Measurements from ENCODE around the gene ALPL.

The ALPL gene

DNA sequence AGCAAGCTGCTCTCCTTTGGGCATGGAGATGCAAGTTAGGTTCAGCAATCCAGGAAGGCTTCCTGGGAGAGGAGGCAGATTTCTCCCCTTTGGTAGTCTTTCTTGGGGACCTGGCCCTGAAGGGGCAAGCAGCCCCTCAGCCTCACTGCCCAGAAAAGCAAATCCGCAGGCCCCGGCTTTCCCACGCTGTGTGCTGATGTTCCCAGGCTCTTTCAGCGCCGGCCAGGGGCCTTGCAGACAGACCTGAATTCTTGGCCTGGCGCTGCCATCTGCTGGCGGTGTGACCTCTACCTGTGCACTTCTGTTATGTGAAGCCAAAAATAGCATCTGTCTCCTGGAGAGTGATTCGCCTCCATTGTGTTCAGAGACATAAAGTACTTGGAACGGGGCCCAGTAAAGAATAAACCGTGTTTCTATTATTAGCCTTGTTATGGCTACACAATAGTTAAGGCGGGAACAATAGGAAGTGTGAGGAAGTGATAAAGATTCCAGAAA, 64.8 kb downstream of the ALPL start:
- peak overlapping the region; percentile 50 for H3K27ac ChIP-seq (ENCODE audit: low read depth, low read length)

DNA sequence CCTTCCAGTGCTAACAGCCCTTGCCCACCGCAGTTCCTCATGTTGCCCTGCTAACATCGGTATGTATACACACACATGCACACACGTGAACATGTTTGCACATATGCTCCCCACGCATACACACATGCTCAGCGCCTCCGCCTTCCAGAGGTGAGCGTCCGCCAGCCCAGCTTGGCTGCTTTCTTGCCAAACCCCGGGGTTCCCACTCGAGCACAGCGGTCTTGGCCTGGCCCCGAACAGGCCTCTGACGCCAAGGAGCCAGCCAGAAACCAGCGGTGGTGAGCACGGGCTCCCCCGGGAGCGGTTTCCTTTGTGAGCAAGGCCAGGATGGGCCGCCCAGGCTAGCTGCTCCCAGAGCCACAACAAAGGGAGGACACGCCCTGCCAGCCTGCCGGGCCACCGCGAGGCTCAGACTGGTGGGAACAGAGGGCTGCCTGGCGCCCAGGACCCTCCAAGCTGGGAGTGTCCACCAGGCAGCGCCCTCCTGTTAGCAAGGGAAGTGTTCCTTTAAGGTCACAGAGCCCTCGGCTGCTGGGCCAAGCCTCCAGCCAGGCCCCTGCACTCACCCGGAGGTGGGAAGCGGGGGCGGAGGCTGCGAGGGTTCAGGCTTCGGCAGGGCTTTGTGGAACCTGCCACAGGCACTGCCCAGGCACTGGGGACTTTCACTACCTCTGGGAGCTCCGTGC, 65.4 kb downstream of the ALPL start:
- Histone ChIP-seq H3K4me3 (ENCODE audit: low read depth in 1 of 5, low read length in 5 of 5) (peak overlapping the region in 3 of 5 donors; percentile 8 to 22 (median 9)), H3K36me3 (ENCODE audit: control insufficient read depth in 5 of 5, insufficient read depth in 5 of 5, low read length in 5 of 5) (no peaks in the 10 kb centered on the region), H3K9ac (ENCODE audit: low read length in 5 of 5) (peak overlapping the region in 2 of 5 donors; percentile 7 to 48), H3K27me3 (ENCODE audit: control insufficient read depth in 5 of 5, insufficient read depth in 4 of 5, low read length in 5 of 5) (peaks cover 0 to 3% (median 0%) of the 10 kb centered on the region in 5 donors), H3K27ac (ENCODE audit: low read depth, low read length) (peak overlapping the region; percentile 50), H3K9me3 (ENCODE audit: control insufficient read depth in 5 of 5, low read length in 5 of 5) (peaks cover 0 to 10% (median 8%) of the 10 kb centered on the region in 5 donors), H3K4me1 (ENCODE audit: control insufficient read depth in 5 of 5, insufficient read depth in 5 of 5, low read length in 5 of 5) (peaks cover 0 to 23% (median 21%) of the 10 kb centered on the region in 5 donors)

More for the DNA sequence above, 64.8 kb downstream of the ALPL start:
- H3K36me3 ChIP-seq (ENCODE audit: control insufficient read depth in 5 of 5, insufficient read depth in 5 of 5, low read length in 5 of 5) = no peaks in the 10 kb centered on the region
- H3K9ac ChIP-seq (ENCODE audit: low read length in 5 of 5) = peak overlapping the region in 1 of 5 donors; percentile 48
- peak overlapping the region in 1 of 5 donors; percentile 9 for H3K4me3 ChIP-seq (ENCODE audit: low read depth in 1 of 5, low read length in 5 of 5)
- peaks cover 0 to 26% (median 21%) of the 10 kb centered on the region in 5 donors for H3K4me1 ChIP-seq (ENCODE audit: control insufficient read depth in 5 of 5, insufficient read depth in 5 of 5, low read length in 5 of 5)
- peaks cover 0 to 3% (median 0%) of the 10 kb centered on the region in 5 donors for H3K27me3 ChIP-seq (ENCODE audit: control insufficient read depth in 5 of 5, insufficient read depth in 4 of 5, low read length in 5 of 5)
- peaks cover 0 to 10% (median 8%) of the 10 kb centered on the region in 5 donors for H3K9me3 ChIP-seq (ENCODE audit: control insufficient read depth in 5 of 5, low read length in 5 of 5)

DNA sequence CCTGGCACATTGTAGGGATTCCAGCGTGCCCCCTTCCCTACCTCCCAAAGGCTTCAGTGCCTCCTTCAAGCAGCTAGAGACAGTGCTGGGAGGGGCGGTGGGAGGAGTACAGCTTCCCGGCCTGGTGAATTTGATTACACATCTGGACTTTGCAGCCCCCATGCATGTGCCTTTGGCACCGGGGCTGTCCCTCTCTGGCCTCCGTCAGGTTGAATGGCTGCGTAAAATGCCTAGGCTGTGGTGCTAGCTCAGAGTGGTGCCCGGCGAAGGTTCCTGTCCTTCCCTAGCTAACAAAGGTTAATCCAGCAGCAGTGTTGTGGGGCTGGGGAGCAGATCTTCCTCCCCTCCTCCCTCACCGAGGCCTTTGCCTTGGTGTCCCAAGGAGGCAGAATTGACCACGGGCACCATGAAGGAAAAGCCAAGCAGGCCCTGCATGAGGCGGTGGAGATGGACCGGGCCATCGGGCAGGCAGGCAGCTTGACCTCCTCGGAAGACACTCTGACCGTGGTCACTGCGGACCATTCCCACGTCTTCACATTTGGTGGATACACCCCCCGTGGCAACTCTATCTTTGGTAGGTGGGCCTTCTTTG, 66.2 kb downstream of the ALPL start:
- H3K9ac ChIP-seq (ENCODE audit: low read length in 5 of 5) = peak overlapping the region in 1 of 5 donors; percentile 48
- peak overlapping the region in 1 of 5 donors; percentile 8 for H3K4me3 ChIP-seq (ENCODE audit: low read depth in 1 of 5, low read length in 5 of 5)
- H3K27ac ChIP-seq (ENCODE audit: low read depth, low read length) = no peak overlapping the region
- H3K4me1 ChIP-seq (ENCODE audit: control insufficient read depth in 5 of 5, insufficient read depth in 5 of 5, low read length in 5 of 5) = peaks cover 0 to 23% (median 21%) of the 10 kb centered on the region in 5 donors
- H3K27me3 ChIP-seq (ENCODE audit: control insufficient read depth in 5 of 5, insufficient read depth in 4 of 5, low read length in 5 of 5) = peaks cover 0 to 3% (median 0%) of the 10 kb centered on the region in 5 donors
- H3K9me3 ChIP-seq (ENCODE audit: control insufficient read depth in 5 of 5, low read length in 5 of 5) = peaks cover 0 to 10% (median 8%) of the 10 kb centered on the region in 5 donors
- no peaks in the 10 kb centered on the region for H3K36me3 ChIP-seq (ENCODE audit: control insufficient read depth in 5 of 5, insufficient read depth in 5 of 5, low read length in 5 of 5)

DNA sequence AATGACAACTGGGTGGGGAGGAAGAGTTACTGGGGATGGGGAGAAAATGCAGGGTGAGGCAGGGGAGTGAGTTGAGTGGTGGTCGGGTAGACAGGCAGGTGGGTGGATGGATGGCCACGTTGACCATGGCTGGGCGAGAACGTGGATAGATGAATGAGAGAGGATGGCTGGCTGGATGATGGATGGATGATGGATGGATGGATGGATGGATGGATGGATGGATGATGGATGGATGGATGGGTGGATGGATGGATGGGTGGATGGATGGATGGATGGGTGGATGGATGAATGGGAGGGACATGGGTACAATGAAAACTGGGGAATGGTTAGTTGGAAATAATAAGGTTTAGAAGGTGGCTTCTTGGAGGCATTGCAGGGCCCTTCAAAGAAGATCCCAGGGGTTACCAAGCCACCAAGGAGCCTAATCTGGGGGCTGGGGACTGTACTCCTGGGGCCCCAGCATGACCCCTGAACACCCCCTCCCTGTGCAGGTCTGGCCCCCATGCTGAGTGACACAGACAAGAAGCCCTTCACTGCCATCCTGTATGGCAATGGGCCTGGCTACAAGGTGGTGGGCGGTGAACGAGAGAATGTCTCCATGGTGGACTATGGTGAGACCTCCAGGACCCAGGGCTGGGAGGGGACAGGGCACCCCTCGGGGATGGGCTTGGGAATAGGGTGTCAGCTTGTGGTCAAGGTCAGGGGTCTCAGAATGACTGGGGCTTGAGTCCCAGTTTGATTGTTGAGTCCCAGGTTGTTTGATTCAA, 67.0 kb downstream of the ALPL start:
- Histone ChIP-seq H3K4me1 (ENCODE audit: control insufficient read depth in 5 of 5, insufficient read depth in 5 of 5, low read length in 5 of 5) (peaks cover 0 to 23% (median 21%) of the 10 kb centered on the region in 5 donors), H3K4me3 (ENCODE audit: low read depth in 1 of 5, low read length in 5 of 5) (no peak overlapping the region), H3K36me3 (ENCODE audit: control insufficient read depth in 5 of 5, insufficient read depth in 5 of 5, low read length in 5 of 5) (no peaks in the 10 kb centered on the region), H3K27me3 (ENCODE audit: control insufficient read depth in 5 of 5, insufficient read depth in 4 of 5, low read length in 5 of 5) (peaks cover 0 to 3% (median 0%) of the 10 kb centered on the region in 5 donors), H3K9me3 (ENCODE audit: control insufficient read depth in 5 of 5, low read length in 5 of 5) (peaks cover 0 to 10% (median 8%) of the 10 kb centered on the region in 5 donors), H3K27ac (ENCODE audit: low read depth, low read length) (no peak overlapping the region), H3K9ac (ENCODE audit: low read length in 5 of 5) (no peak overlapping the region)

DNA sequence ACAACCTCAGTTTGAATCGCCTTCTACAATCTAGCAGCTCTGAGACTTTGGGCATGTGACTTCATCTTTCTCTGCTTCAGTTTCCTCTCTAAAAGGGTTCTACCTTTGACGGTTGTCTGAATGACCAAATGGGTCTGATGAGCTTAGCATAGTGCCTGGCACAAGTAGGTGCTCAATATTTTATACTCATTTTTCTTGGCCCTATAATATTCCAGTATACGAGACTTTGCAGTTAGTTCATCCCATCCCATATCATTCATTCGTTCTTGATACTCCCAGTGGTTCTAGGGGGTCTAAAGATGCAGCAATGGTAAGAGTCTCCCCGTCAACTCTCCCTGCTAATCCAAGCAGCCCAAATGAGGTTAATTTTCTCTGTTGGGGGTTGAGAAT, 67.6 kb downstream of the ALPL start:
- H3K4me1 ChIP-seq (ENCODE audit: control insufficient read depth in 5 of 5, insufficient read depth in 5 of 5, low read length in 5 of 5) = peaks cover 0 to 23% (median 21%) of the 10 kb centered on the region in 5 donors
- H3K36me3 ChIP-seq (ENCODE audit: control insufficient read depth in 5 of 5, insufficient read depth in 5 of 5, low read length in 5 of 5) = no peaks in the 10 kb centered on the region
- peaks cover 0 to 10% (median 8%) of the 10 kb centered on the region in 5 donors for H3K9me3 ChIP-seq (ENCODE audit: control insufficient read depth in 5 of 5, low read length in 5 of 5)
- H3K4me3 ChIP-seq (ENCODE audit: low read depth in 1 of 5, low read length in 5 of 5) = no peak overlapping the region
- H3K27ac ChIP-seq (ENCODE audit: low read depth, low read length) = no peak overlapping the region
- peaks cover 0 to 3% (median 0%) of the 10 kb centered on the region in 5 donors for H3K27me3 ChIP-seq (ENCODE audit: control insufficient read depth in 5 of 5, insufficient read depth in 4 of 5, low read length in 5 of 5)
- H3K9ac ChIP-seq (ENCODE audit: low read length in 5 of 5) = no peak overlapping the region

DNA sequence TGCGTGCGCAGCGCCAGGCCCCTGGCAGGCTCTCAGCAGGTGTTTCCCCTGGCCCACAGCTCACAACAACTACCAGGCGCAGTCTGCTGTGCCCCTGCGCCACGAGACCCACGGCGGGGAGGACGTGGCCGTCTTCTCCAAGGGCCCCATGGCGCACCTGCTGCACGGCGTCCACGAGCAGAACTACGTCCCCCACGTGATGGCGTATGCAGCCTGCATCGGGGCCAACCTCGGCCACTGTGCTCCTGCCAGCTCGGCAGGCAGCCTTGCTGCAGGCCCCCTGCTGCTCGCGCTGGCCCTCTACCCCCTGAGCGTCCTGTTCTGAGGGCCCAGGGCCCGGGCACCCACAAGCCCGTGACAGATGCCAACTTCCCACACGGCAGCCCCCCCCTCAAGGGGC, 68.1 kb downstream of the ALPL start:
- Histone ChIP-seq H3K27me3 (ENCODE audit: control insufficient read depth in 5 of 5, insufficient read depth in 4 of 5, low read length in 5 of 5) (peaks cover 0 to 3% (median 0%) of the 10 kb centered on the region in 5 donors), H3K36me3 (ENCODE audit: control insufficient read depth in 5 of 5, insufficient read depth in 5 of 5, low read length in 5 of 5) (no peaks in the 10 kb centered on the region), H3K9me3 (ENCODE audit: control insufficient read depth in 5 of 5, low read length in 5 of 5) (peaks cover 0 to 5% (median 3%) of the 10 kb centered on the region in 5 donors), H3K4me3 (ENCODE audit: low read depth in 1 of 5, low read length in 5 of 5) (no peak overlapping the region), H3K4me1 (ENCODE audit: control insufficient read depth in 5 of 5, insufficient read depth in 5 of 5, low read length in 5 of 5) (peaks cover 0 to 23% (median 21%) of the 10 kb centered on the region in 5 donors), H3K27ac (ENCODE audit: low read depth, low read length) (no peak overlapping the region), H3K9ac (ENCODE audit: low read length in 5 of 5) (no peak overlapping the region)

DNA sequence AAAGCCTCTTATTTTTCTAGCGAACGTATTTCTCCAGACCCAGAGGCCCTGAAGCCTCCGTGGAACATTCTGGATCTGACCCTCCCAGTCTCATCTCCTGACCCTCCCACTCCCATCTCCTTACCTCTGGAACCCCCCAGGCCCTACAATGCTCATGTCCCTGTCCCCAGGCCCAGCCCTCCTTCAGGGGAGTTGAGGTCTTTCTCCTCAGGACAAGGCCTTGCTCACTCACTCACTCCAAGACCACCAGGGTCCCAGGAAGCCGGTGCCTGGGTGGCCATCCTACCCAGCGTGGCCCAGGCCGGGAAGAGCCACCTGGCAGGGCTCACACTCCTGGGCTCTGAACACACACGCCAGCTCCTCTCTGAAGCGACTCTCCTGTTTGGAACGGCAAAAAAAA, 68.7 kb downstream of the ALPL start:
- H3K4me3 ChIP-seq (ENCODE audit: low read depth in 1 of 5, low read length in 5 of 5) = no peak overlapping the region
- H3K4me1 ChIP-seq (ENCODE audit: control insufficient read depth in 5 of 5, insufficient read depth in 5 of 5, low read length in 5 of 5) = peaks cover 0 to 23% (median 21%) of the 10 kb centered on the region in 5 donors
- peaks cover 0 to 3% (median 0%) of the 10 kb centered on the region in 5 donors for H3K27me3 ChIP-seq (ENCODE audit: control insufficient read depth in 5 of 5, insufficient read depth in 4 of 5, low read length in 5 of 5)
- H3K9me3 ChIP-seq (ENCODE audit: control insufficient read depth in 5 of 5, low read length in 5 of 5) = no peaks in the 10 kb centered on the region
- H3K36me3 ChIP-seq (ENCODE audit: control insufficient read depth in 5 of 5, insufficient read depth in 5 of 5, low read length in 5 of 5) = no peaks in the 10 kb centered on the region
- H3K9ac ChIP-seq (ENCODE audit: low read length in 5 of 5) = no peak overlapping the region
- no peak overlapping the region for H3K27ac ChIP-seq (ENCODE audit: low read depth, low read length)

DNA sequence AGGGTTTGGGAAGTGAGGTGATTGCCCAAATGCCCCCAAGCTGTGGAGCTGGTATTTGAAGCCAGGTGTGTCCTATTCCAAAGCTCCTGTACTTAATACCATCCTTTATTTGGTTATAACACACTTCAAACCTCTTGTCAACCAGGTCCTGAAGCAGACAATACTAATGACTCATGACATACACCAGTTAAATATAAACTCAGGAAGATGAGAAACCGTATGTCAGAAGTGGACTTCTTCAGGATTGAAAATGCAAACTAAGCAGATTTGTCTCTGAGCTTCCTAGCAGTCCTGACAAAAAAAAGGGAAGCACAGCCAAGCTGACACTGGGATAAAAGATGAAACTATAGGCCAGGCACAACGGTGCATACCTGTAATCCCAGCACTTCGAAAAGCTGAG, 70.6 kb downstream of the ALPL start:
- Histone ChIP-seq H3K36me3 (ENCODE audit: control insufficient read depth in 5 of 5, insufficient read depth in 5 of 5, low read length in 5 of 5) (no peaks in the 10 kb centered on the region), H3K27me3 (ENCODE audit: control insufficient read depth in 5 of 5, insufficient read depth in 4 of 5, low read length in 5 of 5) (peaks cover 0 to 8% (median 3%) of the 10 kb centered on the region in 5 donors), H3K4me3 (ENCODE audit: low read depth in 1 of 5, low read length in 5 of 5) (no peak overlapping the region), H3K9ac (ENCODE audit: low read length in 5 of 5) (no peak overlapping the region), H3K27ac (ENCODE audit: low read depth, low read length) (no peak overlapping the region), H3K9me3 (ENCODE audit: control insufficient read depth in 5 of 5, low read length in 5 of 5) (no peaks in the 10 kb centered on the region), H3K4me1 (ENCODE audit: control insufficient read depth in 5 of 5, insufficient read depth in 5 of 5, low read length in 5 of 5) (peaks cover 0 to 14% (median 7%) of the 10 kb centered on the region in 5 donors)

DNA sequence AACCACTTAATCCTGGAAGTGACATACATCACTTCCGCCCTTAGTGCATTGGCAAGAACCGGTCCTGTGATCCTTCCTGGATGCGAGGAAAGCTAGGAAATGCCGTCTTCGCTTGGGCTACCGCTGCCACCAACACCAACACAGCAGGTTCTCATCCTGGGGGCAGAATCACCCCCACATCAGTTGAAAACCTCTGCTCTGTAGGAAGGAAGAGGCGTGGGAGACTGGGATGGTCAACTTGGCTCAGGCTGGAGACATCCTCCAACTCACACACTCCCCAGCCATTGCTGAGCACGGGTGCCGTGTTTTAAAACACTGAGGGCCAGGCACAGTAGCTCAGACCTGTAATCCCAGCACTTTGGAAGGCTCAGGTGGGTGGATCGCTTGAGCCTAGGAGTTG, 74.9 kb downstream of the ALPL start:
- Histone ChIP-seq H3K4me1 (ENCODE audit: control insufficient read depth in 5 of 5, insufficient read depth in 5 of 5, low read length in 5 of 5) (peaks cover 0 to 18% (median 9%) of the 10 kb centered on the region in 5 donors), H3K9ac (ENCODE audit: low read length in 5 of 5) (no peak overlapping the region), H3K27me3 (ENCODE audit: control insufficient read depth in 5 of 5, insufficient read depth in 4 of 5, low read length in 5 of 5) (peaks cover 0 to 27% (median 20%) of the 10 kb centered on the region in 5 donors), H3K9me3 (ENCODE audit: control insufficient read depth in 5 of 5, low read length in 5 of 5) (no peaks in the 10 kb centered on the region), H3K27ac (ENCODE audit: low read depth, low read length) (no peak overlapping the region), H3K36me3 (ENCODE audit: control insufficient read depth in 5 of 5, insufficient read depth in 5 of 5, low read length in 5 of 5) (no peaks in the 10 kb centered on the region), H3K4me3 (ENCODE audit: low read depth in 1 of 5, low read length in 5 of 5) (no peak overlapping the region)
